HCEC 1CT (cell line): ENCODE data around the gene PIGX.
A peak's percentile ranks its signal among the peaks of the same experiment; 100 is the strongest.
"Not testable (repeated sequence)": the region's sequence is repeated elsewhere in the genome, so short reads cannot be mapped to it uniquely, and the experiment has no call there.

ENCODE experiments used
- DNase-seq: peaks from one replicate; pipeline ENCODE4 v3.0.0-alpha.2; 2017

PIGX gene

DNA sequence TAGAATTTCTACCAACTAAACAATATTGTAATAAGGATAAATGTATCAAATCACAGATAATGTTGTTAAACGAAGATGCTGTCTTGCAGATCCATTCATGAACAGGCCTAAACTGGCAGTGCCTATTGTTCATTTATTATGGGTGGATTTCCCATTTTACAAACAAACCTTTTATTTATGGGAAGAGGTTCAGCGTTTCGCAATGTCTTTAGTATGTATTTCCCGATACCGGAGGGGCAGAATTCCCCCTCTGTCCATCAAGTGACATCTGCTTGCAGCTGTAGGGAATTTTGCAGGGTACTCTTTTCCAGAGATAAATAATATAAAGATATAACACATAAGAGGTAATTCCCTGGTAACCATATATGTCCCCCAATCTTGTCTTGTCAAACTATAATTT lies 5.8 kb upstream of the PIGX start:
- DNase-seq, result no peak

- no peak for DNase-seq
These were observed 5.4 kb upstream of the PIGX start for GRCh38 chr3:196706731-196707130.

DNA sequence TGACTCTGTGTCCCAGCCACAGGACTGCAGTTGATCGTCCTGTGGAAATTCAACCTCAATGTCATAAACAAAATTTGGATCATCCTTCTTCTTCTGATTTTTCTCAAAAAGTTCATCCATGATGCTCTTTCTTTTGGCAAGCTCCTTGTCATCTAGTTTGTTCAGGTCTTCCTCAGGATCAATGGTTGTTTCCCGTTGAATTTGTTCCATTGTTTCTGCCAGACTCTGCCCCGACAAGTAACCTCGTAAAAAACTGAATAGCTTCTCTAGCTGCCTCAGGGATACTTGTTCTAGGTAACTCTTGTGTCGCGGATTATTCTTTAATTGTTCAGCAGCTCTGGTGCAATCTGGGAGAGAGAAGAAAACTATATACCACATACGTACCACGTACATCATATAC lies 4.6 kb upstream of the PIGX start:
- DNase-seq, result no peak

GRCh38 chr3:196708467-196708866 lies 3.7 kb upstream of the PIGX start:
- DNase-seq, result no peak

- DNase-seq, result peak; percentile 55
These were observed 587 bp downstream of the PIGX start for GRCh38 chr3:196712514-196713413.

DNA sequence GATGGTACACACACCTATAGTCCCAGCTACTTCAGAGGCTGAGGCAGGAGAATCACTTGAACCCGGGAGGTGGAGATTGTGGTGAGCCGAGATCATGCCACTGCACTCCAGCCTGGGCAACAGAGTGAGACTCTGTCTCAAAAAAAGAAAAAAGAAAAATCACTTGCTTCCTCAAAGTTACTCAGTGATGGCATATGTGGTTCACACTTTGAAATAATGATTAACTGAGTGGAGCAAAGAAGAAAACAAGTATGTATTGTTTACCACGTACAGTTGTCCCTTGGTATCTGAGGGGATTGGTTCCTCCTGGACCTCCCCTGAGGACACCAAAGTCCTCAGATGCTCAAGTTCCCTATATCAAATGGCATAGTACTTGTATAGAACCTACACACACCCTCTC lies 5.0 kb downstream of the PIGX start:
- not testable (repeated sequence) for DNase-seq

DNA sequence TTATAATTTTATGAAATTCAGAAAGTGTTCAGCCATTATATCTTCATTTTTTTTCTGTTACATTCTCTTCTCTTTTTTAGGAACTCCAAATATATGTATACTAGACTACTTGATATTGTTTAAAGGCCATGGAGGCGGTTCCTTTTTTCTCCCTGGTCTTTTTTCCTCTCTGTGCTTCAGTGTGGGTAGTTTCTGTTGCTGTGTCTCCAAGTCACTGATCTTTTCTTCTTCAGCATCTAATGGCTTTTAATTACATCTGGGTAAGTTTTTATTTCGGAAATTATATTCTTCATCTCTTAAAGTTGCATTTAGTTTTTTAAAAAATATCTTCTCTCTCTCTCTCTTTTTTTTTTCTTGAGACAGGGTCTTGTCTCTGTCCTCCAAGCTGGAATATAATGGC lies 8.9 kb downstream of the PIGX start:
- no peak for DNase-seq

DNA sequence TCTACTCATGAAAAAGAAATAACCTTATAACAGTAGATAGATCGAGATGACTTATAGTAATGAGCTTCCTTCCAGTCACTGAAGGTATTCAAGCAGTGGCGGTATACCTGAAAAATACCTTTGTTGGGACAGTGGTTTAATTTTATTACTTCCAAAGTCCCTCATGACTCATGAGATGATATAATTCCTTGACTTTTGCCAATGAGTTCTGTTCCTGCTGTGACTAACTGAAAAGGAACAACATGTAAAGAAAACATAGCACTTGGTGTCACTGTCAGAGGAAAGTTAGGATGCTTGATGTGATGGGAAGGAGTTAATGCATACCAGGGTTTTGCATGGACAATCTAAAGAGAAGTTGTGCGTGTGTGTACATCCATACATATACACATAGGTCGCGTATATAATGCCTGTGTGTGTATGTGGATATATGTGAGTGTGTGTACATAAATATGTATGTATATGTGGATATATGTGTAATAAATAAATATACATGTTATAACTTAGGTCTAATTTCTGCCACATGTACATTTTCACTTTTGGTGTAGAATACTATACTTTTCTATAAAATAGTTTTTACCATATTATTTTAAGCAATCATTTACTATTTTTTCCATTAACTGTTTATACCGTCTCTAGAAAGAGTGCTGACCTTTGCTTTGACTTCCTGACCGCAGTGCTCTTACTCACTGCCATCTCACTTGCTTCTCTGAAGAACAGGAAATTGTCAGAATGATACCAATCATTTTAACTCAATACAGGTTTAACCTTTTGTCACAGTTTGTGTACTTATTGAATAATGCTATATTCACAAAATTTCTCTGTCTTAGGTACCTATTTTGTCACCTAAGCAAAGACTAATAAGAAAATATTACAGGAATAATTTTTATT lies 14.9 kb downstream of the PIGX start:
- peak; percentile 88 for DNase-seq

DNA sequence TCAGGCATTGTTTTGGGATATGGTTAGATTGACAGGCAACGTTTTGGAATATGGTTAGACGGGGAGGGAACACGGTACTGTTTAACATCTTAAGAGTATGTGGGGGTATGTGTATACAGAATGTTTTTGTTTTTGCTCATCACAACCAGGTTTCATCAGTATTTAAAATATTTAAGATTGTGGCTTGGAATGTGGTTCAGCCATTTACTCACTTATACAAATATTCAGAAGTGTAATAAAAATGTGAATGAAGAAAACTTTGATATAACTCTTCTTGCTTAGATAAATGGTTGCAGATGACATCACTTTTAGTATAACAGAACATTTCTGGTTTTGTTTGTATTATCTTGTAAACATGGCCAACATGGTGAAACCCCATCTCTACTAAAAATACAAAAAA lies 23.6 kb downstream of the PIGX start:
- DNase-seq, result peak; percentile 76

- DNase-seq, result no peak
These were observed 24.6 kb downstream of the PIGX start for GRCh38 chr3:196736670-196737374.

DNA sequence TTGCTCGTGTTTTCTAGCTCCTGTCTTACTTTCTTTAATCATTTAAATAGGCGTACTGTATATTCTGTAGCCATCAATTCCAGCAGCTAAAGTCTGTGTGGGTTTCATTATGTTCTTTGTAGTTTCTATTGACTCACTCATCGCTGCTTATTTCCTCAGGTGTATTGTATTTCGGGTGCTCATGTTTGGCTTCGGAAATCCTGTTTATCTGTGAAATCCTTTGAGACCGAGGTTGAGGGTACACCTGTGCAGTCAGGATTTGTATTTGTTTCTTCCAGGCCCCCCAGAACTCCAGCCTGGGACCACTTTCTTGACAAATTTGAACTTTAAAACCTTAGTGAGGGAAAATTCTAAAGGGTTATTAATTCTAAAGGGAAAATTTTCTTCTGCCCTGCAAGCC lies 25.5 kb downstream of the PIGX start:
- no peak for DNase-seq

DNA sequence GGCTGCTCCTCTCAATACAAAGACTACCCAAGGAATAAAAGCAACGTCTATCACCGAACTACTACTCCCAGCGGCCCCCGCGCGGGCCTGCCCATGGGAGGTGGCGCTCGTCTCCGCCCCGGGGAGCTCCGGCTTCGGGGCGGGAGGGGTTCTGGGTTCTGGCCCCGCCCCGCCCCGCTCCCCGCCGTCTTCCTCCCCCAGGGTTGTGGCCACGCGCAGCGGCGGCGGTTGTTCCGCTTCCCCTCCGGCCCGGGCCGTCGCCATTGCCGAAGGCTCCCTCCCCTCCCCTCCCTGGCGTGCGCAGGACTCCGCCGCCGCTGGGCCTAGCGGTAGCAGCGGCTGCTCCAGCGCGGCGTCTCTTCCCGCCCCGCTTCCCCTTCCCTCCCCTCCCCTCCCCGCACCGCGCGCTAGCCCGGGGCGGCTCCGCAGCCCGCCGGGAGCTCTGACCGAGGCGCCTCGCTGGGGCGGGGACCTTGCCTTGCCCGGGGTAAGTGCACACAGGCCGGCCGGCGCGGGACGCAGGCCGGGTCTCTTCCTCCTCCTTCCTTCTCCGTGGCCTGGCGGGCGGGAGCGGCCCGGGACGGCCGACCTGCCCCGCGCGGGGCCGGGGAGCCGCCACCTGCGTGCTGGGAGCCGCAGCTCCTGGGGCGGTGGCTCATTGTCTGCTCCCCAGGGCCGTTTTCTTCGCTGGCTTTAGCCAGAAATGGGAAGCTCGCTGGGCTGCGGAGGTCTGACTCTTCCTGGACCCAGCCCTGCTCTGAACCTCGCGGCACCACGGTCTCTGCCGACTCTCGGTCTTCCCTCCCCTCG lies 27.7 kb downstream of the PIGX start, which contains the start of gene PAK2:
TSS of gene PAK2 (plus strand) at position 187 of the 810 bp plus-strand sequence. CDS start 42,790 bp downstream, outside the sequence.
- DNase-seq, result peak; percentile 92

GRCh38 chr3:196740481-196741248 lies 28.5 kb downstream of the PIGX start:
- DNase-seq, result peak; percentile 58

DNA sequence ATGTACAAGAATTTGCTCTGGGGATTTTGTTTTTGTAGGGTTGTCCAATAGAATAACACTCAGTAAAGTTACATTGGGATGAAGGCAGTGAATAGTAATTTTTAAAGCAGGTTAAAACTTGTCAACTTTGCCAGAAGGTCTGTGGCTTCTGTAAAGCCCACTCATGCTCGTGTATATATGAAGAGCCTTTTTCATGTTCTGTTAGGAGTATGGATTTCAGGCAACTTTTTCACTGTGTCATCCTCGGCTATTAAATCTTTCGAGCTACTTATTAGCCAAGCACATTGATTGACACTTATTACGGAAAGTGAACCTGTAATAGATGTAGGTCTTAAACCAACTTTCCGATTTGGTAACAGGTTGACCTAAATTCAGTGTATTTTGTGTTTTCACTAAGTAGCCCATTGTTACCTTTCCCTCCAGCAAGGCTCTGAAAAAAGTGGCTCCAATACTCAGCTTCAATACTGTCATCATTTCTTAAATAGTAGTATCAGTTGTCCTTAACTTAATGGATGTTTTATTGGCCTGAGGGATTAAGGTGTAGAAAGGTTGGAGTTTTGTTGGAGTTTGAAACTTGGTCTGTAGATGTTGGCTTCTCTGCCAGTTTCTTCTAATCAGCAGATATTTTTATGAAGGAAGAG lies 29.2 kb downstream of the PIGX start:
- DNase-seq, result no peak

GRCh38 chr3:196743569-196743968 lies 31.4 kb downstream of the PIGX start:
- not testable (repeated sequence) for DNase-seq

DNA sequence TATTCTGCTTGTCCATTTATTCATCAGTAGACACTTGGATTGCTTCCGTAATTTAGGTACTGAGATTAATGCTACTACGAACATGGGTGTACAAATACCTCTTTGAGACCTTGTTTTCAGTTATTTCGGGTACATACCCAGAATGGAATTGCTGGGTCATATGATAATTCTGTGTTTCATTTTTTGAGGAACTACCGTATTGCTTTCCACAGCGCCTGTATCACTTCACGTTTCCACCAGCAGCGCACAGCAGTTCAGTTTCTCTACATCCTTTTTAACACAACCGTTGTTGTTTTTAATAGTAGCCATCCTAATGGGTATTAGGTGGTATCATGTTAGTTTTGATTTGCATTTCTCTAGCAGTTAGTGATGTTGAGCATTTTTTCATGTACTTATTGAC lies 36.9 kb downstream of the PIGX start:
- no peak for DNase-seq

GRCh38 chr3:196753201-196753600 lies 41.0 kb downstream of the PIGX start:
- DNase-seq, result no peak

DNA sequence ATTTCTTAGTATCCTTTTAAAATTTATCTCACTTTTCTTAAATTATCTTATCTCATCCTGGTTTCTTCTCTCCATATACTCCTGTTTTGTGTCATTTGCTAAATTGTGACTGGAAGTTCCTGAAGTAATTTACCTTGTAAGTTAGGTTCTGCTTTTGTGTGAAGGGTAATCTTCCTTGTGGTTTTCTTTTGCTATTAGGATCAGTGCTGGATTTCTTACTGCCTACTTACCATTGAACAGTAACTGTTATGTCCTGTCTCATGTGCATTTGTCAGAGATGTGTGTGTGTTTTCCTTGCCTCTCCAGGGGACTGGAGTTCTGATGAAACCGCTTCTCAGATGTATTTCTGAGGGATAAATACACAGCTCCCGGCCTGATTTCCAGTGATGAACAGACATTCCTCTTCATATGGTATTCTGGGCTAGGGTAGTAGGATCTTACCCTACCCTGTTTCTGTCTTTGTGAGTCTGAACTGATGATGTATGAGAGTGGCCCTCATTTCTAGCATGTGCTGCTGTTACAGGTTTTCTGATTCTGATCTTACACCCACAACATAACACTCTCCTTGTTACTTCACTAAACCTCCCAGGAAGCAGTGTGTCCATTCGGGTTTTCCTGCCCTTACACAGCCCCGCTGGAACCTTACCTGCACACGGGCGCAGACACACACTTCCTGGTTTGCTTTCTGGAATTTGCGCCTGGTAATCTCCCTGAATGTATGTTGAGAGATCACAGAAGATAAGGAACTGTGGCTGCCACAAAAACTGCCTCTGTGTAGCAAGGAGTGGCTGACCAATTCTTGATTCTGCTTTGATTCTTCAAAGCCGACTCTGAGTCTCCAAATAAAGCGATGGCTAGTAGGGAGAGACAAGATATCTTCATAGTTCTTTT lies 42.2 kb downstream of the PIGX start:
- DNase-seq, result no peak

DNA sequence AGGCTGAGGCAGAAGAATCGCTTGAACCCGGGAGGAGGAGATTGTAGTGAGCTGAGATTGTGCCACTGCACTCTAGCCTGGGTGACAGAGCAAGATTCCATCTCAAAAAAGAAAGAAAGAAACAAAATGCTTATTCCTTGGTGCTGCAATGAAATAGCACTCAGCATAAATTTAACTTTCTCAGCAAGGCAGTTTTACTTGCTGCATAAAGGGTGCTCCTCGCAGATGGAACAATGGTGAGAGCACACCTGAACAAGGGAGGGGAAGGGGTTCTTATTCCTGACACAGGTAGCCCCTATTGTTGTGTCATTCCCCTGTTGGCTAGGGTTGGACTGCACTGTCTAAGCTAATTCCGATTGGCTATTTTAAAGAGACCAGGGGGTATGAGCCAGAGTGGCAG lies 44.6 kb downstream of the PIGX start:
- no peak for DNase-seq
